GM19438 (cell line): Measurements from ENCODE around the gene GNAS-AS1.
"Not testable (repeated sequence)": the region's sequence is repeated elsewhere in the genome, so short reads cannot be mapped to it uniquely, and the experiment has no call there.

Experiments used
- ATAC-seq: cut with Tn5 transposase; IDR thresholded peaks from one replicate; pipeline ENCODE4 v1.9.1; 2021; ENCODE audit warnings: low read depth; ENCODE audit not compliant: unreplicated experiment

The GNAS-AS1 gene

DNA sequence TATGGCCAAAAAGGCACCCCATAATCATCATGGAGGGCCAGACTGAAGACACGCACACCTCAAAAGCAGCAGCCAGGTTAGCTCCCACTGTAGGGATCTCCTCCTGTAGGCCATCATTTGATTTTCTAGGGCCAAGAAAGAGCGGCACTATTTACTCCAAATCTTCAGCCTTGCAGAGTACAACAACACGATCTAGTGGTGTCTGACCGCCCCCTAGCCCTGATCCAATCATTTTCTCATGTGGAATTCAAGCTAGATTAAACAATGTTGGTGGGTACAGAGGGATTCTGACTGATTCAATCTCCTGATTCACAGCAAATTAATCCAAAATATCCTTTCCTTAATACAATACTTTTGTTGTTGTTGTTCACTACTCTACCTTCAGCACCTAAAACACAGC, 12.5 kb downstream of the GNAS-AS1 start:
- no peak for ATAC-seq

DNA sequence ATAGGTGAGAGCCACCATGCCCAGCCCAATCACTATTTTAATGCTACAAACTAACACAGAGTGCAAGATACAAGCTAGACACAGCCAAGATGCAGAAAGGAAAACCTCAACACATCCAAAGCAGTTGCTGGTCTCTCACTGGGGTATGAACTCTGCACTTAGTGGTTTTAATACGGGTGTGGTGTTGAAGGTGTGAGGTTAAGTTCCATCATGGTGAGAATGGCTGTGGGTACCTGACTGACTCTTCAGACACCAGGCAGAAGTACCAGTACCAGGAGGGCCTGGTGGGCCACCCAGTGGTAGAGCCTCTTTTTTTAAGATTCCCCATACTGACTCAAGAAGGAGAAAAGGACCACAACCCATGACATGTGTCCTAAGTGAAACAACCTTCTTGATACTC, 13.0 kb downstream of the GNAS-AS1 start:
- ATAC-seq = no peak

DNA sequence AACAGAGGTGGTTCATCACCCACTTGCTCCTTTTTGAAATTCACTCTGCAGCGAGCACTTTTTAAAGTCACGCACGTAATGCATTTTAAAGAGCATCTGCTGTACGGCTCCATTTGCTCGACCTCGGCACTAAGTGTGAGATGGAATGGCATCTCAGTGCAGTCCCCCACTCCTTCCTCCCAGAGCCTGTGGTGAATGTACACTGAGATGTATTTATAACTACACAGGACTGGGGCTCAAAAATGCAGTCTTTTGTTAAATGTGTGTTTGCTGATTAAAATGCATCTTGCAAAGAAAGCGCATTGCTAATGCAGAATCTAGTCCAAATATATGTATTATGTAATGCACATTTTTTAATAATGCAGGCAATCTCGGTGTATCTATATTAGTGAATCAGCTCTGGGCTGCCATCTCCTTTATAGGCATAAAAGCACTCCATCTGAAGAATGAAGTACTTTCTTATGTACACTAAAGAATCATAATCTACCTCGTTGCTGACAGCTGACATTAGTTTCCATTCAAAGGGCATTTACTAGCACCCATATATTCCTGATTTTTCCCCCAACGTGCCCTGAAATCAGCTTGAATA, 14.0 kb downstream of the GNAS-AS1 start:
- no peak for ATAC-seq

DNA sequence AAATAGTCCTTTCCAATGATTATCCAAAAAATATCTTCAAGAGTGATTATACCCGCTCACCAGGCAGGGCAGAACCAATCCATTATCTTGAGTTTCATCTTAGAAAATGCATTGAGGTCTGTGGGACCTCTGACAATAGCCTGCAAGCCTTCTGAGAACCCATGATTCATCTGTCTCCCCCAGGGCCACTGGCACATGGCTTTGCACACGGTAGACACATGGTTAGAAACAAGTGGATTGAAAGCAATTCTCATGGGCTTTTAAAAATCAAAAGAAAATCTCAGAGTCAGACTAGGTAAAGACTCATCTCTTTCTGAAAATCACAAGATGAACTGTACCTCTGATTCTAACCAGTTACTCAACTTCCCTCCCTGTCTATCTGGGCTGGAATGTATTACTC, 15.5 kb downstream of the GNAS-AS1 start:
- no peak for ATAC-seq

DNA sequence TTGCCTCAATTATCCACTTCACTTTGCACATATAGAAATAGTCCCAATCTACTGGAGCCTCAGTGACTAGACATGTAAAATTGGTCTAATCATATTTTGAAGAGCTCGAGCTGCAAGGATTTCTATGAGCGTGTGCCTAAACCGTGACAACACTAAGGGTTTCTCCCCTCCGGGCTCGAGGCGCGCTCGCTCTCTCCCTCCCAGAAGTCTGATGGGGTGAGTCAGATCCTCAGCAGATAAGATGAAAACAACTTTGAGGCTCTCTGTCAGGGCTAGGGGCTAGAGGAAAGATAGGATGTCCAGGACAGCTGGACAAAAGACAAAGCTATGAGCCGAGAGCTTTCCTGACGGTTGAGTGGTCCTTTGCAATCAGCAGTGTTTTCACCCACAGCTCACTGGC, 16.8 kb downstream of the GNAS-AS1 start:
- ATAC-seq = no peak

DNA sequence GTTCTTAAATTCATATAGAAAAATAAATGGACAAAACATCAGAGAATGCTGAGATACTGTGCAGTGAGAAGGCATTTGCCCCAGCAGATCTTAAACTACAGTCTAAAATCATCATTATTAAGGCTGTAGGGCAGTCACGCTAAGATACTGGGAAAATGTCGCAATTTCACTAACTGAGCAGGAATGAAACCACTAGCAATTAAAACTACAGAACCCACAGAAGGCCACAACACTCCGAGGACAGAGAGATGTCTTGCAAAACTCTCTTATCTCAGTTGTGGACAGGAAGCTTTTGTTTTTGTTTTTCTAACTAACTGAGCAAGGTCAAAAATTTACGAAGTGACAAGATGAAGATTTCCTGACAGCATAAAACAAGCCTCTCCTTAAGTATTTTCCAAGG, 18.2 kb downstream of the GNAS-AS1 start:
- ATAC-seq = no peak

DNA sequence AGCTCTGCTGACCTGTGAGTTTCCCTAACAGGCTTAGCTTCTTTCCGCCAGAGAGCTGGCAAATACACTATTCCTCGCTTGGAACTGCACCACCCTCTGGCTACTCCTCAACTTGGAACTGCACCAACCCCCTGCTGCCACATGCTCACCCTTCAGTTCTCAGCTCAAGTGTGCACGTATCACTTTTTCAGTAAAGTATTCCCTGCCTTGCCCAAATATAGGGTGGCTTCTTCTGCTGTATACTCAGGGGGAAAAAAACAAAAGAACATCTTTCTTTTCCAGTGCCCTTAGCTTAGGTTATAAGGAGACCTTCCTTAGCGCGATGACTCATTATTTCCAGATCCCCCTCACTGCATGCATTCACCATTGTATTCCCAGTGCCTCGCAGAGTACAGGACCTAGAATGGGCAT, 21.2 kb downstream of the GNAS-AS1 start:
- ATAC-seq = no peak

DNA sequence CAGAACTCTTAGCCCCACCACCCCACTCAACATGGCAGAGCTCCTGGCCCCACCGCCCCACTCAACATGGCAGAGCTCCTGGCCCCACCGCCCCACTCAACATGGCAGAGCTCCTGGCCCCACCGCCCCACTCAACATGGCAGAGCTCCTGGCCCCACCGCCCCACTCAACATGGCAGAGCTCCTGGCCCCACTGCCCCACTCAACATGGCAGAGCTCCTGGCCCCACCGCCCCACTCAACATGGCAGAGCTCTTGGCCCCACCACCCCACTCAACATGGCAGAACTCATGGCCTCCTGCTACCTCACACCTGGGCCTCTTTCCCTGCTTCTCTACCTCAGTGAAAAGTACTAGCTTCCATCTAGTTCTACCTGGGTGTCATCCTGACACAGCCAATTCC, 21.9 kb downstream of the GNAS-AS1 start:
- not testable (repeated sequence) for ATAC-seq

DNA sequence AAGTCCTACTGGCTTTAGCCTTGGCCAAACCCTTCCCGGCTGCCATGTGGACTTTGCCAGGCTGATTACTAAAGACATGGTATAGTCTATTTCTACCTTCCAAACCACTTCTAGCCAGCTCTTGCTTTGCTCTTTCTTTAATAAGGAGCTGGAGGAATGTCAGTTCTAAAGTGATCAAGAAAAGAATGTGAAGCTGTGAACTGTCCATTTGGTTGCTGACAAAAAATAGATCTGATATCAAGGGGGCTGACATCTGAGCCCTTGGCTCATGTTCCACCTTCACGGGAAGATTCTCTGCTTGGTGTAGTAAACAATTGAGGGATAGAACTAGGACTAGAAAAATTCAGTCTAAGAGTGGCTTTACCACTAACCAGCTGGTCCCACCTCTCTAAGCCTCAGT, 22.6 kb downstream of the GNAS-AS1 start:
- no peak for ATAC-seq

DNA sequence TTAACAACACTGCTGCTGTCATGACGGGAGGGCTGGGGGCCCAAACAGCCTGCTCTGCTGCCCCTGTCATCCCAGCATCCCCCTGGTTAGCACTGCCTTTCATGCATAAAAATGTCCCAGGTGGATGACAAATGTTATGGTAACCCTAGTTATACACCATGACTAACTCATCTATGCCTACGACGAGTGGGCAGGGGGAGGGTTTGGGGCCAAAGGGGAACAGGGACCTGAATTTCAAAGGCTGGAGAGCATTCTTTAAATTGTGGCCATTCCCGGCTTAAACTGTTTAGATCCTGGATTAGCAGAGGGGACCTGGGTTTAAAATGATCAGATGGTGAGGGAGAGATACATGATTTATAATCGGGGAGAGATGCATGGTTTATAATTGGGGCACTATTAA, 24.4 kb downstream of the GNAS-AS1 start:
- ATAC-seq = no peak

DNA sequence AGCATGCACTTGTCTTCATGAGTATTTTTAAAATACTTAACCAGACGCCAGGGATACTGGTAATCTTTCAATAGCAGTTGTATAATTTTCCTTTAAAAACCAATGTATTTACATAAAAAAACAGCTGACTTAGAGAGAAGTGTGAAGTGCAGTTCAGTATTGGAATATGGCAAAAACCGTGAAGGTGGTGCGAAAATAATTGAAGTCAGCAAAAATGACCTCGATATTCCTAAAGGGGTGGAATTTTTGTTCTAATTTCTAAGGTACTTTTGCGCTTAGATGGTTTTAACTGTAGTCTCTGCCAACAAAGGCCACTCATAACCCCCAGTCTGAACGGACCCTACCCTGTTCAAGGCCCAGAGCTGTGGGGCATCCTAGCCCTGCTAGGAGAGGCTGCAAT, 25.3 kb downstream of the GNAS-AS1 start:
- ATAC-seq = no peak

DNA sequence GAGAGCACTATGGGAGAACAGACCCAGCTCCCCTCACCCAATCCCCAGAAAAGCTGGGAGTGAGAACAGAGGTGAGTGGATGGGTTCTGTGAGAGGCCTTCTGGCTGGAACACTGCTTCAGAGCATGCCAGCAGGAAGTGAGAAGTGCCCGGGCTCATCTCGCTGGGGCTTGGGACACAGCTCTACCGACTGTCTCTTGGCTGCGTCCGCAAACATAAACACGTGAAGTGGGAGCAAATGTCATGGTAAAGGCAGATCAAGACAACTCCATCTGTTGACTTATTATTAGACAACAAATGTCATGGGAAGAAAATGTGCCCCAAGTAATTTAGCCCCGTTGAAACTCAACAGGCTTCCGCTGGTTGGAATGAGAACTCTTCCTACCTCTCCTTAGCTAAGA, 25.9 kb downstream of the GNAS-AS1 start:
- no peak for ATAC-seq

DNA sequence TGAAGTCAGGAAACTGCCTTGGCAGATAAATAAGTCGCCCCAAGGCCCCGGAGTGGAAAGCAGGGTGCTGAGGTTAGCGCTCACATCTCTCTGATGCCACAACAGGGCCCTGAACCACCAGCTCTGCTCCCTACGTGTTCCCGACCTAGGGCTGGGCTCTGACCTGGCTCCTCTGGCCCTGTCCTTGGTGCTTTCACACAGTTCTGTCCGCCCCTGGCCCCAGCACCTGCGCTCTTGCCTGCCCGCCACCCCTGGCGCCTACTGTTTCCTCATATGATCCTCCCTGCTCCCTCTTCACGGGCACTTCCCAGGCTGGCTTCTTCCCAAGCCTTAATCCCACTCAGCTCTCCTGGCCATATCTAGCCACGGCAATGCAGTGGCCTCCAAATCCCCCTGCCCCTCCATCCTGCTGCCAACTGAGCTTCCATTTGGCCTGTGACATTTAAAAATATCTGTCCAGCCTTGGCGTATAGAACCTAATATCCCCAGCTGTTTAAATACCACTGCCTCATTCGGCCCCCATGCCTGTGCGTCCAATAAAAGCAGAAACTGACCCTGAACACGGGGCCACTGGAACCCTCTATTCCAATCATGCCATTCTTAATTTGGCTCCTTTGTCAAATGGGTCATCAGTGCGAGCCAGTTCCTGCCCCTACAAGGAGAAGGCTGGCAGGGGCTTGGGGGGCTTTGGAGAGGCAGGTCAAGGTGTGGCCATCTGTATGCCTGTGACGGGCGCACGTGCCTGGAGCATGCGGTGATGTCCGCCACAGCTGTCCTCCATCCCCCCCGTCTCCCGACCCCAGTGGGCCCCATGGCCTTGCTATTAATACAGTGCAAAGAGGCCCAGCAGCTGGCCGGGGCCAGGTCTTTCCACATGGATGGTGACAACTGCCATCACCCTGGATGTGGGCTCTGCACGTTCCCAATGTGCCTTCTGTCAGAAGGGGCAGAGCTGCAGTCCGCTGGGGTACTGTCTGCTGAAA, 27.7 kb downstream of the GNAS-AS1 start:
- ATAC-seq = no peak

DNA sequence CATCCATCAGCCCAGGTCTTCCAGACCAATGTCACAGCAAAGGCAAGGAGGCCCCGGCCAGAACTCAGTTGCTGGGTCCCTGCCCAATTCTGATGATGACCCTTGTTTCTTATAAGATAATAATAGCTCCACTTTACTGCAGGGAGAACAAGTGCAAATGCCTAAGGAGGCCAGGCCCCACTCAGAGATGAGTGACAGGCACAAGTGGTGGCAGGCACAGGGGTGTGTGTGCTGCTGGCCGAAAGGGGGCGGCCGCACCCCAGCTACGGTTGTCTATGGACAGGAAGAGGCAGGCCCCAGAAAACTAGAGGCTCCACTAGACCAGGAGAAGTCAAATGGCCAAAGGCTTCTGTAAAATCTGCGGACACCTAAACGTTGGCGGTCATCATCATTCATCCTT, 28.6 kb downstream of the GNAS-AS1 start:
- ATAC-seq = no peak

DNA sequence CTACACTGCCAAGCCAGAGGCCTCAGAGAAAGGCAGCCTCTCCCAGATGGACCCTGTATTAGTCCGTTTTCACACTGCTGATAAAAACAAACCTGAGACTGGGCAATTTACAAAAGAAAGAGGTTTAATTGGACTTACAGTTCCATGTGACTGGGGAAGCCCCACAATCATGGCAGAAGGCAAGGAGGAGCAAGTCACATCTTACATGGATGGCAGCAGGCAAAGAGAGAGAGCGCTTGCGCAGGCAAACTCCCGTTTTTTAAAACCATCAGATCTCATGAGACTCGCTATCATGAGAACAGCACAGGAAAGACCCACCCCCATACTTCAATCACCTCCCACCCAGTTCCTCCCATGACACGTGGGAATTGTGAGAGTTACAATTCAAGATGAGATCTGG, 30.2 kb downstream of the GNAS-AS1 start:
- not testable (repeated sequence) for ATAC-seq

DNA sequence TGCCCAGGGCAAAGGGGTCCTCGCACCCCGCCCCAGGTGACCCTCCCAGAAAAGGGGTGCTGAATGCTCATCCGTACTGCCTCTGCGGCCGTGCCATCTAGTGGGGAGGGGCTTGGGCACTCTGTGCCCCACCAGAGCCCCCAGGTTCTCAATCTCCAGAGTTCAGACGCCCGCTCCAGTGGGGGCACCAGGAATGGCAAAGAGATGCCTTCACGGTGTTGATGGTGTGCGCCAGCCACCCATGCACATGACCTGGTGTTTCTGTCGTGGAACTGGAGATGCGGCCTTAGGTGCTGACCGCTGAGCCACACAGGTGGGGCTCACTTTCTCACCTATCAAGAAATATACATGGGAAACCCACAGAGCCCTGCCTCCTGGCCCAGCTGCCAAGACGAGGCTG, 30.8 kb downstream of the GNAS-AS1 start:
- no peak for ATAC-seq

DNA sequence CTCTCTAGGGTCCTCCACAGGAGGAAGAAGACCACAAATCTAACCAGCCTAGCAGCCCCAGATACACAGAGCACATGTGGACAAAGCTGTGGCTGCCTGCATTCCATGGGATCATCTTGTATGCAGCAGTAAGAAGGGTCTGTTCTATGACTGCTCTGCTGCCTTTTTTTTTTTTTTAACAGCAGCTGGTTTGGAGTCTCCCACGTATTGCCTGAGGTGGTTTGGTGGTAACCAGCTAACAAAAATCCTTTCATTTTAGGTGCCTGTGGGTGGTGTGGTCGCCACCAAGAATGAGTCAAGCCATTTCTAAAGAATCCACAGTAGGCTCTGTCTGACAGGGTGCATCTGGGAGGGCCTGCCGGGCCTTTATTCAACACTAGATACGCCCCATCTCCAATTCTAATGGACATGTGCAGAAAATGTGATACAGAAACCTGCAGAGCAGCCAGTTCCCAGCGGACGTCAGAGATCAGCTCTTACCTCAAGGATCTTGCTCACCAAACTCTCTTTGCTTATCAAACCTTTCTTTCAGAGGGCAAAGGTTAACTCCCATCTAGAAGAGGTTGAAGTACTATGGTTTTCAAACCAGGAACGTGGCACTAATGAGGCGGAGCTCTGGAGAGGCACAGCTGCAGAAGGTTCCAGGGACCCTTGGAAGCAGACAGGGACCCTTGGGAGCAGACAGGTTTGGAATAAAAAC, 32.0 kb downstream of the GNAS-AS1 start:
- ATAC-seq = no peak

DNA sequence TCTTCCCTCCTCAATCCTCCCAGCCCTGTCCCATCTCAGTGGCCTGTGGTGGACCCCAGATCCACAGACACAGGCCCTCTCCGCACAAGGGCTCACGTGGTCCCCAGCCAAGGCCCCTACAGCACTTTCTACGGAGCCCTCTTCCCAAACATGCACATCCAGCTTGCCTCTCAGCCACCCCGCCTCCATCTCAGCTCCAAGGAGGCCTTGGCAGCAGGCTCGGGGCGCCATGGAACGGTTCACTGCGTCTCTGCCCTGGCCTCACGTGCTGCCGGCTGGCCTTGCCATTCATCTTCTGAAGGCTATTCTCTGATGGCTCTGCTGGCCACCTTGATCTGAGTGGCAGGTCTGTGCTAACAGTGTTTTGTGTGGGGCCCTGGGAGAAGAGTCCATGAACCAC, 33.0 kb downstream of the GNAS-AS1 start:
- ATAC-seq = no peak

DNA sequence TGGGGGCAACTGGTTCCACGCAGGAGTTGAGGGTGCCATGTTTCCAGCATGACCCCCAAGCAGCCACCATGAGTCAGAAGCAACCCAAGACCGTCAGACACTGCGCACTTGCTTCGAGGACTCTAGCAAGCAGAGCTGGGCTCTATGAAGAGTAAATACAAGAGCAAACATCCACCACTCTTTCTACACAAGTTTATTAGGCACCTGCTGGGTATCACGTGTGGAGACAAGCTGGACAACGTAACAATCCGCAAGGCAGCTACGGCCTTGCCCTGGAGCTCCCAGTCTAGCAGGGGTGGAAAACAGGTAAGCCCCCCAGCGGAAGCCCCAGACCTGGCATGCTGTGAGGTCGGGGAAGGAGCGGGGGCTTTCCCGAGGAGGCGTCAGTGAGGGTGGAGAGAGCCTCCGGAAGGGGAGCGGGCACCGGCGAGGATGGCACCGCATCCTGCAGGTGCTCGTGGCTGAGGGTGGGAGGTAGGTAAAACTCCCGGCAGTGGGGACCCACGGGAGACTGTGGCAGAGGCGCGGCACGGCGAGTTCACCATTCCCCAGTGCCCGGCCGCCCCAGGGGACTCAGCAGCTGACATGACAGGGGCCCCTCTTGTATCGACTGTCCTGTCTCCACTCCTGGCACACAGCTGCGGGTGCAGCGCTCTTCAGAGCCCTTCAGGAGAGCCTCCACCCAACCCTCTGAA, 33.6 kb downstream of the GNAS-AS1 start:
- no peak for ATAC-seq

DNA sequence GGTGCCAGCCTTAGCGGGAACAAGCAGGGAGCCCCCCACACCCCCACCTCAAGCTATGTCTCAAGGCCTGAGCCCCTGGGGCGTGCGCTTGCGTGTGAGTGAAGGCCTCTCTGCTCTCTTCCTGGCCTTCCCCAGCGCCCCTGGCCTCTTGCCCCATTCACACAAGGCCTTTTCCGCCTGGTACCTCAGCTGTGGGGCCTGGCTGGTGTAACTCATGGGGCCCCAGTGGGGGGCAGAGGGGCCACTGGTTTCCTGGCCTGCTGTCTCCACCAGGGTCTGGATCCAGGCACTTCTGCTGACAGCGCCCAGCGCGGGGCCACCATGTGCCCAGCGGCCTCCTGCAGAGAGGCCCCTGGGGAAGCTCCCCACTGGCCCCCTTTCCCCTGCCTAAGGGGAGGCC, 34.7 kb downstream of the GNAS-AS1 start:
- no peak for ATAC-seq

DNA sequence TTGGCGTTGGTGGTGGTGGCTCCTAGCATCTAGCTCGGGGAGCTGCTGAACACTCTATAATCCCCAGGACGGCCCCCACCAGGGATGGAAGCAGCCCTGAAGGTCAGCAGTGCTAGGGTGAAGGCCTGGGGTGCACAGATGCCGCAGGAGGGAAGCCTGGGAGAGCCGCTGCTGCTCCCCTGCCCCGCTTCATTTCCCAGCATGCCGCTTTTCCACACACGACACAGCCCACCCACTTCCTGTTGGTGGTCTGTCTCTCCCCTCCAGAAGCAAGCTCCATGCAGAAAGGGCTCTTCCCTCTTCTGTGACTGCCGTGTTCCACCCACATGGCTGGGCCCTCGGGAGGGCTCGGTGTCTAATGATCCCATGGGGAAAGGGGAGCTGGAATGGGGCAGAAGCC, 35.3 kb downstream of the GNAS-AS1 start:
- ATAC-seq = no peak
